ENCODE results near the gene TRIM50.
A peak's percentile ranks its signal among the peaks of the same experiment; 100 is the strongest.
"Not testable (repeated sequence)": the region's sequence is repeated elsewhere in the genome, so short reads cannot be mapped to it uniquely, and the experiment has no call there.

The TRIM50 gene

GRCh38 chr7:73350306-73351068 lies 22.6 kb upstream of the TRIM50 start:
- no peak for DNase-seq (ENCODE audit: low read depth)

- no peak for DNase-seq (ENCODE audit: low read depth)
These were observed 21.9 kb upstream of the TRIM50 start for GRCh38 chr7:73349763-73350162.

GRCh38 chr7:73345951-73346350 lies 18.1 kb upstream of the TRIM50 start:
- no peak for DNase-seq (ENCODE audit: low read depth)

GRCh38 chr7:73345538-73345937 lies 17.7 kb upstream of the TRIM50 start:
- DNase-seq (ENCODE audit: low read depth) = no peak

- DNase-seq (ENCODE audit: low read depth) = no peak
These were observed 15.9 kb upstream of the TRIM50 start for GRCh38 chr7:73343671-73344380.

GRCh38 chr7:73342645-73343044 lies 14.8 kb upstream of the TRIM50 start:
- no peak for DNase-seq (ENCODE audit: low read depth)

GRCh38 chr7:73341877-73342276 lies 14.0 kb upstream of the TRIM50 start:
- no peak for DNase-seq (ENCODE audit: low read depth)

- no peak for DNase-seq (ENCODE audit: low read depth)
These were observed 12.6 kb upstream of the TRIM50 start for GRCh38 chr7:73340514-73340913.

- DNase-seq (ENCODE audit: low read depth) = no peak
These were observed 10.4 kb upstream of the TRIM50 start for GRCh38 chr7:73338321-73338720.

- DNase-seq (ENCODE audit: low read depth) = no peak
These were observed 4.6 kb upstream of the TRIM50 start for GRCh38 chr7:73332447-73332846.

GRCh38 chr7:73330772-73331171 lies 2.9 kb upstream of the TRIM50 start:
- DNase-seq (ENCODE audit: low read depth) = no peak

- no peak for DNase-seq (ENCODE audit: low read depth)
These were observed 2.1 kb upstream of the TRIM50 start for GRCh38 chr7:73329861-73330581.

GRCh38 chr7:73328696-73329095 lies 814 bp upstream of the TRIM50 start:
- DNase-seq (ENCODE audit: low read depth) = no peak

- not testable (repeated sequence) for DNase-seq (ENCODE audit: low read depth)
These were observed 433 bp downstream of the TRIM50 start for GRCh38 chr7:73327449-73327848.

GRCh38 chr7:73325424-73325823 lies 2.5 kb downstream of the TRIM50 start:
- DNase-seq (ENCODE audit: low read depth) = not testable (repeated sequence)

- peak; percentile 39 for DNase-seq (ENCODE audit: low read depth)
These were observed 3.6 kb downstream of the TRIM50 start for GRCh38 chr7:73324081-73324845.

GRCh38 chr7:73323434-73324080 lies 4.3 kb downstream of the TRIM50 start:
- not testable (repeated sequence) for DNase-seq (ENCODE audit: low read depth)

GRCh38 chr7:73320009-73320408 lies 7.9 kb downstream of the TRIM50 start:
- not testable (repeated sequence) for DNase-seq (ENCODE audit: low read depth)

- not testable (repeated sequence) for DNase-seq (ENCODE audit: low read depth)
These were observed 8.3 kb downstream of the TRIM50 start for GRCh38 chr7:73319541-73319940.

- DNase-seq (ENCODE audit: low read depth) = not testable (repeated sequence)
These were observed 9.2 kb downstream of the TRIM50 start for GRCh38 chr7:73318656-73319204.

- no peak for DNase-seq (ENCODE audit: low read depth)
These were observed 11.4 kb downstream of the TRIM50 start for GRCh38 chr7:73316521-73316920.

Data from activated T-cell treated with anti-CD3 and anti-CD28 coated beads for 24 hours (primary cell).